NCI-H226 (cell line): ENCODE data around the gene BCOR.
A peak's percentile ranks its signal among the peaks of the same experiment; 100 is the strongest.

Source experiments
- DNase-seq: peaks from one replicate; pipeline ENCODE4 v3.0.0-alpha.2; 2015

The BCOR gene

DNA sequence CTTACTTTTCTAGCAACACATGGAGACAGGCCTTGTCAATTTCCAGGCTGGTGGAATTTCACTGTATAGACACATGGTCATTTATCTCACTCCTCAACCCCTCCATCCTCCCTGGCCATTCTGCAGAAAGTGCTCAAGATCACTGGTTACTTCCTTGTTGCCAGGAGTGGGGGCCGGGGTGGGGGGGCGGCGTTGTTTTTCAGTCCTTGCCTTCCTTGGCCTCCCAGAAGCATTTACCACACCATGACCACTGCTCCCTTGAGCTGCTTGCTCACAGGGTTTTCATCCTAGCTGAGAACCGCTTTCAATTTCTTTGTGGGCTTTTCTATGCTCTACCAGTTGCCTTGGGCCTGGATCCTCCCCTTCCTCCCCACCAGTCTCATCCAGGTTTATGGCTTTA lies 14.1 kb upstream of the BCOR start:
- DNase-seq: no peak

DNA sequence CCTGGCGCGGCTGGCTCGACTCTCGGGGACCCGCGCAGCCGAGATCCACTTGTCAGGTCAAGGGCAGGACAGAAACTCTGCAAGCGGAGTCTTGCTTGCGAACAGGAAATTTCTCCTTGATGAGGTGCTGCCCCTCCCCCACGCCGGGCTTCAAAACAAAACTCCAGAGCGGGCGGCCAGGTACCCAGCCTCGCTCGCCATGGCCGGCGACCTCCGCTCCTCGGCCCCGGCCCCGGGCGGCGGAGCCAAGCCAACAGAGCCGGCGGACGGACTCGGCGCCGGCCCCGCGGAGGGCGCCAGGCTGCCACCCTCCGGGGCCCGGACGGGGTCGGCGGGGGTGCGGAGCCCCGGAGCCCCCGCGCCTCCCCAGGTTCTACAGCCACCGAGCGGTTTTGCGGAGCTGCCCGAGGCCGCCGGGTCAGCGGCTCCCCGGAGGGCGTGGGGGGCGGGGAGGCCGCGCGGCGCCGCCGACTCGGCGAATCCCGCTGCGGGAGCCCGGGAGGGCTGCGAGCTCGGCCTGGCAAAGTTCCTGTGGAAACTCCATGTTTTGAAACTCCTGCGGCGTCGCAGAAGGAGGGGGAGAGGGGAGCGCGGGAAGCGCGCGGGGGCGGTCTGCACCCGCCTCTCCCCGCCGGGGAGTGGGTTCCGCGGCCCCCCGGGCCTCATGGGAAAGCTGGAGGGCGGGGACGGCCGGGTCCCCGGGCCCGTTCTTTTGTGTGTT lies 11.7 kb upstream of the BCOR start:
- DNase-seq: peak; percentile 43

DNA sequence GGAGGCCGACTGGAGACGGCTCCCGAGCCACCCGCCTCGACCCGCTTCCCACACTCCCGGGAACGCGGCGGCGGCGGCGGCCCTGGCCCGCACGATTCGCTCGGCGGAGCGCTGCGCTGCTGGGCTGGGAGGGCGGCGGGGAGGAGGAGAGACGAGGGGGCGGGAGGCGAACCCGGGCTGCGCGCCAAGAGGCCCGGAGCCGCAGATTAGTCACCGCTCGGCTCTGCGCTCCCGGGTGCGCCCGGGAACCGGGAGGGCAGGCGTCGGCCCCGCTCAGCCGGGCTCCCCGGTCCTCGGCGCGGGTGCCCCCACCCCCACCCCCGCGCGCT lies 11.2 kb upstream of the BCOR start:
- peak; percentile 60 for DNase-seq

DNA sequence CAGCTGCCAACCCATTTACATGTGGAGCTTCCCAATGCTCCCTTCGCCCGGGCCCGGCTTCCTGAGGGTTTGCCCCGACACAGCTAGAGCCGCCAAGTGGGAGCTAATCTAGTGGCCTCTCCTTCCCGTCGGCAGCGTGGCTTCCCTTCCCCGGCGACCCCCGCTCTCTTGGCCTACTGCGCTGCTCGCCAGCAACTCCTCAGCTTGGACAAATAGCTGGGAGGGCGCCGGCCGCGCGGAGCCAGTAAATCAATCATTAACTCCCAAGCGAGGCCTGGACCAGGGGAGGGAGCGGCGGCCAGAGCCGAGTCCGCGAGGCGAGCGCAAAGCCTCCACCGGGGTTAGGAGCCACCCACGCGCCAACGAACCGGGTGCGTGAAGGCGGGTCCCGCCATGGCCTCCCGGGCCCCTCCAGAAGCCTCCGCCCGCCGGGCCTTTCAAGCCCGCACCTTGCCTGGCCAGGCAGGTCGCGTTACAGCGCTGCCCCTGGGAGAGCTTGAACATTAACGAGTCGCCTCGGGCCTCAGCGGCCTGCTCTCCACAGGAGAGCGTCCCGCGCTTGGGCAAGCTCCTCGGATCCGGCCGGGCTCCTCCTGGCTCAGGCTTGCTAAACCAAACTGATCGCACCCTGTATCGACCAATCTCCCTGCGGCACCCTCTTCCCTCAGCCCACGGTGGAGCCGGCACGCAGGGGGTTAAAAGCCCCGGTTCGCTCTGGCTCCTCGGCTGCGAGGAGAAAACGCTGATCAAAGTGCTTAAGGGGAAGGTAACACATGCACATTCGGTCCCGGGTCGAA lies 10.6 kb upstream of the BCOR start:
- DNase-seq: no peak

DNA sequence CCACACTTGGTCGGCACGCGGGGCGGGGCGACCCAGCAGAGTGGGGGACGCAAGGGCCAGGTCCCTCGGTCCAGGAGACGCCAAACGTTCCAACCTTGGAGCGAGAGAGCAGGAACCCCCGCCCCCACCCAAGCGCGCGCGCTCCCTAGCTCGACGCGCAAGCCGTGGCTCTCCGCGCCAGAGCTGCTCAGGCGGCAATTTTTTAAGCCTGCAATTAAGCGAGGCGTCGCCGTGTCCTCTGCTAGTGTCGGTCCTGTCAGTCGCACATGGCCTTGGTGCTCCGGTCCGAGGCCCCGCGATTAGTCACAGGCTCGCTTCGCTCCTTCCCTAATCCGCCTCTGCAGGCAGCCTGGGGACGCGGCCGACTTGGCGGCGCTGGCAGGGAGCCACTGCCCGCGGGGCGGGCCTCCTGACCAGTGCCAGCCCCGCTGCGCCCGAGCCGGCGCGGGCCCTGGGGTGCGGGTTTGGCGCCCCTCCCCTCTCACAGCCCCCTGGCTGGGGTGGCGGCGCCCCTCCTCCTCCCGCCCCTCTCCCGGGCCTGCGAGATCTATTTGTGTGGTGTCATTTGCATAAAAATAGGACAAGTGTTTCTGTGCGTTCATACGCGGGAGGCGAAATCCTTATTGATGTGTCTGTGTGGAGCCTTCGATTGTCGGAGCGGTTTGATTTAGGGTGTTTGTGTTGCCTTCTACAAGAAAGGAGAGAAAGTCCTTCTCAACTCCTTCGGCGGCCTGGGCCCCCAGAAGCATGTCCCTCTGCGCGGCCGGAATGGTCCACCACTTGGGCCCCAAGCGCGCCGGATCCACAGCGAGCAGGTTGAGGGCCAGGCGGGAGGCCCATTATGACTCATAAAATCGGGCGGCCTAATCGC lies 9.8 kb upstream of the BCOR start:
- no peak for DNase-seq

DNA sequence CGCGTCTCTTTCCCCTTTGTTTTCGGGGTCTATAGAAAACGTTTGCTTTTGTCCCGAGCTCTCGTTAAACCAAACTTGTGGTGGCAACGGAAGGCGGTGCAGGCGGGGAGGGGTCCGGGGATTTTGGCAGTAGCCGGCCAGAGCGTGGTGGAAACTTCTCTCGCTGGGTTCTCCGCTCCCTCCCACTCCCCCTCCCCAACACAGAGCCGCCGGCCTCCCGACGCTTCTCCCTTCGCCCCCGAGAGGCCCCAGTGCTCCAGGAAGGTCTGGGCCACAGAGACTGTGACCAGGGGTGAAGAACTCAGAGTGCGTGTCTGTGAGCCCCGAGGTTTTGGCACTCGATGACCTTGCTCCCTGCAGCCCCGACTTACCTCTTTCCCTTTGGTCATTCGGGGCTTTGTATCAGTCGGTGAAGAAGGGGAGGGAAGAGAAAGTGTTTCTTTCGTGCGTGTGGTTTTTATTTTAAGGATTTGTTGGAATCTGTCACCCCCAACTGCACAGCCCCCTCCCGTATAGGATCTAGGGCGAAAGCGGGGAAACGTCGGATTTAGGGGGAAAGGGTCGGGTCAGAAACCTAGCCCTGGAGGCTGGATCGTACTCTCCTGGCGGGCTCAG lies 9.0 kb upstream of the BCOR start:
- DNase-seq: no peak

DNA sequence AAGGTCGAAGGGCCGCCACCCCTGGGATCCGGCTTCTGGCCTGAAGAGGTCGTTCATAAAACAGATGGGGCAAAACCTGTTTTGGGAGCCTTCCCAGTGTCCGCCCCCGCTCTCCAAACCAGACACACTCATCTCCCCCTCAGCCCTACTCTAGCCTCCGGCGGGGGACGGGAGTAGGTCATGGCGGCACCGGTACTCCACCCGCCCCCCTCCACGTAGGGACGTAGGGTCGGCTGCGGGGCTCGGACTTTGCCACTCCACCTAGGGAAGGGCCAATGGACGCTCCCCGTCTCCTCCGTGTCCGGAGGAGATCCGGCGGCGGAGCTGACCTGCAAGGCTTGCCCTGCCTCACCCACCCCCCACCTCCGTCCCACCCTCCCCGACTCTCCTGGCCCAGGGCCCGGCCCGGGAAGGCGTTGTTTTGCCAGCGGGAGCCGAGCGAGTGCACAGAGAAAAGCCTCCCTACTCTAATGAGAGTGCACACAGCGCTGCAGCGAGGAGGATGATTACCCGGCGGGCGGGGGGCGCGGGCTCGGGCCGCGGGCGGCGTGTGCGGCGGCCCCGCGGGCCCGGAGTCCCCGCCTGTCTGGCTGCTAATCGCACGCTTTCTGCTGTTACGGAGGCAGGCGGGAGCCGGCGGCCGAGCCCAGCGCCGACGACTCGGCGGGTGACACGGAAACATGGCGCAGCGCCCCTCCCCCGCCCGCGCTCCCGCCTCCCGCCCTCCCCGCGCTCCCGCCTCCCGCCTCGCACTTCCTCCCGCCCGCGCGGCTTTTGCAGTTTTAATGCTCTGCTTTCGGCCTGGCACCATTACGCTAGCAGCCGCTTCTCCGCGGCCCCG lies 8.3 kb upstream of the BCOR start:
- peak; percentile 28 for DNase-seq

DNA sequence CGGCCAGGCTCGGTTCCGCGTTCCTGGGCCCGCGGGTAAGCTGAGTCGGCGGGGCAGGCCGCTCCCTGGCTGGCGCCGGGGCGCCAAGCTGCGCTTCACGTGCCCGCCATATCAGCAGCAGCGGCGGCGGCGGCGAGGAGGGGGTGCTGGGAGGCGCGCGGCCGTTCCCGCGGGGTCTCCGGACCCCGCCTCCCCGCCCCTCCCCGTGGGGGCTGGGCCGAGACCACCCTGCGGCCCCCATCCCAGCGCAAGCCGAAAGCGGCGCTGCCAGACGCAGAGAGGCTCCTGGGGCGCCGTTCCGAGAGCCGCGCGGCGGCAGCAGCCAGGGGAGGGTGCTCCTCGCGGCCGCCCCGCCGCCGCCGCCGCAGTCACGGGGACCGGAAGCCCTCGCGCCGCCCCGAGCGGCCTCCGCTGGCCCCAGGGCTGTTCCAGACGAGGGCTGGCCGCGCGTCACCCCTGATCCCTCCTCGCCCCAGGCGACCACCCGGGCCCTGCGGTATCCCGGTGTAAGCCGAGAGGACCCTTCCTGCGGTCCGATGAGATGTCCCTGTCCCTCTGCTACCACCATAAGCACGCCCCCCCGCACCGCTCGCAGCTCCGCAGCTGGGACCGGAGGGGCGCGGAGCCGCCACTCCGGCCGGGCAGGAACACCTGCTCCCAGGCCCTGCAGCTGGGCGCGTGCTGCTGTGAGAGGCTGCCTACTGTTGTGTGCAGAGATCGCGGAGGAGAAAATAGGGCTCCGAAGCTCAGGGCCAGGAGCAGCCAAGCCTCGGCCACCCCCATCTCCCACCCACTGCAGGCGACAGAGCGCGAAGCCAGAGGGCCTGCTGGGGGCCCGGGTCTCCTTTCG lies 7.5 kb upstream of the BCOR start:
- peak; percentile 21 for DNase-seq

DNA sequence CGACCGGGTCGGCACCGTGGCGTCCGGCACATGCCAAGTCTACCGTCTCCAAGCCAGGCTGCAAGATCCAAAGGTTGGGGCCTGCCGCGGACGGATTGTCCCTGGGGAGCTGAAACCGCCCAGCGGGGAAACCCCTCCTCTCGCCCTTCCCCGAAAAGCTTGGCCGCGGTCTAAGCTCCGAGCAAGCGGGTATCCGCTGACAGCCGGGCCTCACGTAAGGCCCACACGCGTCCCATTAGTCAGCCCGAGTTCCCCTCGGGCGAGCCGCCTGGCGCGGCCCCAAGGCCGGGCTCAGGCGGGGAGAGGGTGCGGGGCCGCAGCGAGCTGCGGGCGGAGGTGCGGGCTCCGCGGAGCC lies 6.8 kb upstream of the BCOR start:
- peak; percentile 62 for DNase-seq

DNA sequence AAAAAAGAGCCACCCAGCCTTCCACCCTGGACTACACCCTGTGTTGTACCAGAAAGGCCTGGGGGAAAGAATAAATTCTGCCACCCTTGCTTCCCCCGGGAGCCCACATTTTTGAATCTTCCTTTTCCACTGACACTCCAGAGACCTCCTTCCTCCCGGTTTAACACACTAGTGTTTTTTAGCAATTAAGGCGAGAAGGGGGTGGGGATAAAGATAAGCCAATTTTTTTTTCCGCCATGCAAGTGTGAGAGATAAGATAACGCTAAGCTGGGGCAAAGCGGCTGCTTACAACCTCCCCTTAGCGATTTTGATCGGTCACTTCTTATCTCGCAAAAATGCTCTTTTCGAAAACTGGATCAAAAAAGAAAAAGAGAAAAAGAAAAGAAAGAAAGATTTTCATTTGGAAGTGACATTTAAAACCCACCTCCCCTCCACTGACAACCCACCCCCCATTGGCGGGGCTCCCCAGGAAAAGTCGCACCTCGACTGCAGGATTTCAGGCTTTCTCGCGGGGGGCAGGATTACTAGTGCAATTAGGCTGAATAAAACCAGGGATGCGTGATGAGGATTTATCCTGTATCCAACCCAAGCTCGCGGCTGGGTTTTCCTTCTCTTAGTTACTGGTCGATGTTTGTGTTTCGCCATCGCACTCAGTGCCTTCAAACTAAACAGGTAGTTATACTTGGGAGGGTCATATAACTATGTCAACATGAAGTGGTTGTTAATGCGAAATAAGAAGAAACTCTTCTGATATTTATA lies 6.0 kb upstream of the BCOR start:
- DNase-seq: no peak

DNA sequence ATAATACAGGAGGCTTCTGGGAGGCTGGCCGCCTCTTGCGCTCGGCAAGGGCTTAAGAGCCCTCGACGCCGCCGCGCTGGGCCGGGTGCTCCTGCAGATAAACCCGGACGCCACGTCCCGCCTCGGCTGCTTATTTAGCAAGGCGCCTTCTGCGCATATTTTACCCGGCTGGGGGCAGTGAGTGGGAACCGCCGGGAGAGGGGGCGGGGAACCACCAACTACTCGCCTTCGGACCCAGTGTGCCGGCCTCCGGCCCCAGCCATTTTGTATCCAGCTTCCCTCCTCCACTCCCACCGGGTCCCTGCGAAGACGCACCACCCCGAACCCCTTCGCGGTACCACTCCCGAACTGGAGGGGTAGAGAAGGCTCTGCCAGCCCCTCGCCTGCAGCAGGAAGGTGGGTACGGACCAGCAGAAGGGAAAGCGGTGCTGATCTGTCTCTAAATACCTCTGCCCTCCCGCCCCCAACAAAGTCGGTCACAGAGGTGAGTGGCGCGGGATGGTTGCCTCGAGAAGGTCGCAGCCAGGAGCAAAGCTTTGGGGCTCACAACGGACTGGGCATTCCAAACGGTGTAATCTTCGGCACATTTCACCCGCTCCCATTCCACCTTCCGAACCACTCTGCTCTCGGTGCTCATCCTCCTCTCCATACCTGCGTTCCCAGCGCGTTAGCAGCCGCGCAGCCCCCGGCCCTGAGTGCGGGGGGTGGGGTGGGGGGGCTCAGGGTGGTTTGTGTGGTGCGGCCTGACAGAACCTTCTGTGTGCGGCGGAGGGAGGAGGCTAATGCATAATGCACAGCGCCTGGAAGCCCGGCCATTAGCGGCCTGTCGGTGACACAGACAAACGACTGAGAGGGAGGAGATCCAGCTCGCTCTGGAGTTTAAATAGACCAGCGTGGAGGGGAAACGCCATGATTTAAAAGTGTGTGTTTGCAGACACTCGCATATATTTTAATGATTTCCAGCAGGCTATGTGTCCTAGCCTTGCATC lies 4.9 kb upstream of the BCOR start:
- no peak for DNase-seq

DNA sequence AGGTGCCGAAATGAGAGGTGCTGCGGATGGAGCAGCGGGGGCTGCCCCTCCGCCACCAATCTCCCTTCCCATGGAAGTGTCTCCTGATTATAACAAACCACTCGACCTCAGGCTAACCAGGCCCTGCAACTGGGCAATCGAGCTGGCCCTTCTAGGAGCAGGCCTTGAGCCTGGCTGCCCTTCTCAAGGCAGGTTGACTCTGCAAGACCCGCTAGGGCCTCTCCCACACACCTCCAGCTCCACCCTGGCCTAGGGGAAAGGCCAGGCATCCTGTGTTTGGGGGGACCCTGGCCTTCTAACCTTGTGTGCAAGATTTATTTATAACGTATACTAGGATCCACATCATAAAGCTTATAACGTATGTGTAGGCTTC lies 3.7 kb upstream of the BCOR start:
- no peak for DNase-seq

DNA sequence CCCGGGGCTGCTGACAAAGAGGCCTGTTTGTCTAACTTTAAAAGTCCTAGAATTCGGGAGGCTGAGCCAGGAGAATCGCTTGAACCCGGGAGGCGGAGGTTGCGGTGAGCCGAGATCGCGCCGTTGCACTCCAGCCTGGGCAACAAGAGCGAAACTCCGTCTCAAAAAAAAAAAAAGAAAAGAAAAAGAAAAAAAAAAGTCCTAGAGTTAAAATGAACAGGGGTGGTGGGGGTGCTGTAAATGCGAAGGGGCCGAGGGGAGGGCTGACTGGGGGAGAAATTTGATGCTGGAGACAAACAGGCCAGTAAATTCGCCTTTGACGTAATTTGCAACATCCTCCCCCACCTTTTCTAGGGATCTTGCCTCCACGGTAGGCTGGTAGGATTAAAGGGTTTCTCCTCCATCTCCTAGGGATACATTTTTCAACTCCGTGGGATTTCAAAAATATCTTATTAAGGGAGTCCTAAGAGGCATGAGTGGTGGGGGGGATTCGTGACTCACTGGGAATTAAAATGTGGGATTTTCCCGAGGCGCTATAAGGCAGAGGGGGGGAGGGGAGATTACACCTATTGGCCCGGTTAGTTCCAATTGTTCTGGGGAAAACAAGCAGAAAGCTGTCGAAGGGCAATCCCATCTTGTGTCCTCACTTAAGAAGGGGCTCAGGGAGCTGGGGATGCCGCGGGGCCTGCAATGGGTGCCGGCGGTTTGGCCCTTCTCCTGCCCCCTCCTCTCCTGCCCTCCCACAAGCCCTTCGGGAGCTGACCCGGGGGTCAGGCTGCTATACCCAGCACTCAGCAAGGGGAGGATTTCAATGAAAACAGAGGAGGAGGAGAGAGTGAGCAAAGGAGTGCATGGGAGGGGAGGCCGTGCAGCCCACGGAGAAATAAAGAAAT lies 3.0 kb upstream of the BCOR start:
- DNase-seq: no peak

DNA sequence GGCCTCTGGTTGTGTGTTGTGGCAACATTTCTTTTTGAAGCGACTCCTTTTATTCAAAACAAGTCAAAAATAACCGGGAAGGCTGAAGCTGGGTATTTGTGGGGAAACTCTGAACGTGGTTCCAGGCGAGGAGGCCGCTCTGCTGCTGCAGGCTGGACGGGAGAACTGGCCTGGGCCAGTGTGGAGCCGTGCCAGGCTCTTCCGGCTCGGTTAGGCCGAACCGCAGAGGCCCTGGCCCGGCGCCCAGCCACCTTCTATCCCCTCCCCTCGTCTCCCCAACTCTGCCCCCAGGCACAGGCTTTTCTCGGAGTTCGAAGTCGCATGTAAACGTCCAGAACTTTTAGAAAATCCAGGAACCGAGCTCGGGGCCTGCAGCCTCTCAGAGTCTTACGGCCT lies 2.4 kb upstream of the BCOR start:
- no peak for DNase-seq

DNA sequence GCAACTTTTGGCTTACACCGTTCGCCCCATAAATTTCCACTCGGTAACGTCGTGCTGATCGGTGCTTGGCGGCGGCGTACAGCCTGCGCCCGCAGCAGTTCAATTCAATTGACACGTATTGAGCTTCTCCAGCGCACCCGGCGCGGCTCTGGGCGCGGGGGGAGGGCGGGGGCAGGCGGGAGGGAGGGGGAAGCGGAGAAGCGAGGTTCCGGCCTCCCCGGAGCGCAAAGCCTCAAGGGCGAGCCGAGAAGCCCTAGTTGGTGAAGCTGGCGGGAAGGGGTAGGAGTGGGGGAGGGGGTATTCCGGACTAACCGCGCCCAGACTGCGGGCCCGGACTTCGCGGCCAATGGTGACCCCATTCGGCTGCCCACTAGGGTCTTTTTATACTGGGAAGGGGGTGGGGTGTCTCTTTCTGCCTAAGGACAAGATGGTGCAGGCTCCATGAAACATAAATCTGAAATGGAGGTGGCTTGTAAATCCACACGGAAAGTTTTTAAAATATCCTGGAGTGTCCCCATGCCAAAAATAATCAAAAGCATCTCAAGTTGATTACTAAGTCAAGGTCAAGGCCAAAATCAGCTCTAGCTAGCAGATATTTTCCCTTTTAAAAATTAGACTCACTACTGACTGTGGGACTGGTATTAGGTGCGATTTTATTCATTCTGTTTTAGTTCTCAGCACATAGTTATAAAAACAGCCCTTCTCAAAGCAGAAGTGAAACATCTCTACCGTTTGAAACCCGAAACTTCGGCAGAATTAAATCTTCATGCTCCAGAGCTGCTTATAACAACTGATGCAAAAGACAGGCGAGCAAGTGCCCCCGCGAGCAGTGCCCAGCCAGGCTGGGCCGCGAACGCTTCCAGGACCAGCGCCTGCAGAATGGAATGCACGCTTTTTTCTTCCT lies 1.5 kb upstream of the BCOR start:
- no peak for DNase-seq

DNA sequence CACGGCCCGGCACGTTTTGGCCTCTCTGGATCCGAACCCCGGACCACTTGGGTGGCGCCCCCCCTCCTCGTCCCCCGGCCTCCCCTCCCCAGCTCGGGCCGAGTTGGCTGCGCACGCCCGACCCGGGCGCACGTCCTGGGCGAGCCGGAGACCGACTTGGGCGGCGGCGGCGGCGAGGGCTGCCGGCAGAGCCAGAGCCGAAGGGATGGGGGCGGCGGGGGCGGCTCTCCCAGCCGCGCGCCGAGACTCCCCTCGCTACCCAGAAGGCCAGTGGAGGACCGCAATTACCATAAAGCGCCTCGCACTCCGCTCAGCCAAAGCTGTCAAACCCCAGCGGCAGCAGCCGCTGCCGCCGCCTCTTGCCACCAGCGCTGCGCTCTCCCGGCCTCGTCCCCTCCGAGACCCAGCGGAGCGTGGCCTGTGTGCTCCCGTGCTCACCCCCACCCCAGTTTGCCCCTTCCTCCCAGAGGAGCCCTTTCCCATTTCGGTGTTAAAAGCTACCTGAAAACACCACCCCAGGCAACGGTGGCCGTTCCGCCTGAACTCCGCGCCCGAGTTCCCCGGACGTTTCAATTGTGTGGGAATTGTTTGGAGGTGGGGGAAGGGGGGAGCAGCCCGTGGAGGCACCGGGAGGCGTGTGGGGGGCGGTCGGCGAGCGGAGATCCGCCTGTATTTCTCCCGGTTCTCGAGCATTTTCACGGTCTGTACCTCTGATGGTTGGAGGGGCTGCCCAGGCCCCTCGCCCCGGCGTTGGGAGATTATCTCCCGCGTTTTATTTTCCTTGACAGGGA lies 701 bp upstream of the BCOR start:
- peak; percentile 45 for DNase-seq

DNA sequence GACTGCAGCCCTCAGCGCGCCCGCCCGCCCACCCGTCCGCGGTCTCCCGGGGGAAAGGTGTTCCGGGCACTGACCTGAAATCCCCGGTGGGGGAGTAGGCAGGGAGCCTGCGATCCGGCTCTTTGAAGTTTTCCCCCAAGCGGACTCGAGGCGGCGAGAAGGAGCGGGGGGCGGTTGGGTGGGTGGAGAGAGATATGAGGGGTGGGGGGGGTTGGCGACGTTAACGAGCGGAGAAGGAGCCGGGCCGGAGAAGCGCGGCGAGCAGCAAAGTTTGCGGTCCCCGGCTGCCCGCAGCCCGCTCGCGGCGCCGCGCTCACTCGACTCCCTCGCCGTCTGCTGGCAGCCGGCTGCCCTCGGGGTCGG lies 636 bp downstream of the BCOR start:
- no peak for DNase-seq
